GM21447 (cell line): Measurements from ENCODE around the gene OR6C65.

Experiments used
- ATAC-seq: cut with Tn5 transposase; IDR thresholded peaks from one replicate; pipeline ENCODE4 v1.9.1; 2021; ENCODE audit not compliant: unreplicated experiment

The OR6C65 gene

GRCh38 chr12:55445357-55445756 lies 45.0 kb downstream of the OR6C65 start:
- no peak for ATAC-seq

- ATAC-seq: no peak
These were observed 46.0 kb downstream of the OR6C65 start for GRCh38 chr12:55446326-55446725.

- no peak for ATAC-seq
These were observed 48.5 kb downstream of the OR6C65 start for GRCh38 chr12:55448825-55449224.
